Measurements from ENCODE around the gene WDR5.

WDR5 gene

GRCh38 chr9:134126373-134126772 is 9.5 kb upstream of the WDR5 start:
- no peaks in the 10 kb centered on the region for H3K36me3 Mint-ChIP-seq (ENCODE audit: low read depth)
- DNase-seq (ENCODE audit: low spot score) = no peak
- H3K27ac Mint-ChIP-seq = no peak overlapping the region
- H3K4me1 Mint-ChIP-seq (ENCODE audit: low read depth) = peaks cover 2% of the 10 kb centered on the region
- H3K9me3 Mint-ChIP-seq = no peaks in the 10 kb centered on the region
- no peaks in the 10 kb centered on the region for H3K27me3 Mint-ChIP-seq (ENCODE audit: low read depth)
- no peak overlapping the region for H3K4me3 Mint-ChIP-seq

DNA sequence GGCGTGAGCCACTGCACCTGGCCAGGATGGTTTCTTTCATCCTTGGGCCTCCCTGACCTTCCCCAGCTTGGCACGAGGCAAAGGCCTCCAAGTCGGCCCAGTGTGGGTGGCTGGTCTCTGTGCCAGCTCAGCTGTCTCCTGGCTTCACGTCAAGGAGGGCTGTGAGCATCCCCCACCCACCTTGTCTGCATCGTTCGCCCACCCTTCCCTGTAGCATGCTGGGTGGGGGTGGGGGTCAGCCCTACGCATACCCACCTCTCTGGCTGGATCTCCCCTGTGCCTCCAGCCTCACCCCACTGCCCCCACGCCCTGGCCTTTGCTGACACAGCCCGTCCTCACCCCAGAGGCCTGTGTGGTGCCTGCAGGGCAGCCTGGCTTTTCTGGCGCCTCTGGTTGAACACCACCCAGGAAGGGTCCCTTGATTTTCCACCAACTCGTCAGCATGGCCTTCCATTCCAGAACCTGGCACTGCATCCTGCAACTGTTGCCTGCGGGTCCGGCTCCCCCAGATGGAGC is 8.8 kb upstream of the WDR5 start:
- no peak overlapping the region for H3K27ac Mint-ChIP-seq
- H3K4me3 Mint-ChIP-seq = no peak overlapping the region
- peaks cover 2% of the 10 kb centered on the region for H3K4me1 Mint-ChIP-seq (ENCODE audit: low read depth)
- H3K9me3 Mint-ChIP-seq = no peaks in the 10 kb centered on the region
- H3K27me3 Mint-ChIP-seq (ENCODE audit: low read depth) = no peaks in the 10 kb centered on the region
- DNase-seq (ENCODE audit: low spot score) = no peak
- no peaks in the 10 kb centered on the region for H3K36me3 Mint-ChIP-seq (ENCODE audit: low read depth)

- H3K9me3 Mint-ChIP-seq = no peaks in the 10 kb centered on the region
- peaks cover 2% of the 10 kb centered on the region for H3K4me1 Mint-ChIP-seq (ENCODE audit: low read depth)
- H3K27ac Mint-ChIP-seq = no peak overlapping the region
- no peaks in the 10 kb centered on the region for H3K36me3 Mint-ChIP-seq (ENCODE audit: low read depth)
- no peak for DNase-seq (ENCODE audit: low spot score)
- no peak overlapping the region for H3K4me3 Mint-ChIP-seq
- no peaks in the 10 kb centered on the region for H3K27me3 Mint-ChIP-seq (ENCODE audit: low read depth)
Measured at GRCh38 chr9:134127616-134128015, 8.3 kb upstream of the WDR5 start.

- Mint-ChIP-seq H3K9me3 (no peaks in the 10 kb centered on the region), H3K36me3 (ENCODE audit: low read depth) (no peaks in the 10 kb centered on the region), H3K4me1 (ENCODE audit: low read depth) (peaks cover 3% of the 10 kb centered on the region), H3K27ac (no peak overlapping the region), H3K27me3 (ENCODE audit: low read depth) (no peaks in the 10 kb centered on the region), H3K4me3 (no peak overlapping the region)
- no peak for DNase-seq (ENCODE audit: low spot score)
Measured at GRCh38 chr9:134128727-134129679, 6.9 kb upstream of the WDR5 start.

DNA sequence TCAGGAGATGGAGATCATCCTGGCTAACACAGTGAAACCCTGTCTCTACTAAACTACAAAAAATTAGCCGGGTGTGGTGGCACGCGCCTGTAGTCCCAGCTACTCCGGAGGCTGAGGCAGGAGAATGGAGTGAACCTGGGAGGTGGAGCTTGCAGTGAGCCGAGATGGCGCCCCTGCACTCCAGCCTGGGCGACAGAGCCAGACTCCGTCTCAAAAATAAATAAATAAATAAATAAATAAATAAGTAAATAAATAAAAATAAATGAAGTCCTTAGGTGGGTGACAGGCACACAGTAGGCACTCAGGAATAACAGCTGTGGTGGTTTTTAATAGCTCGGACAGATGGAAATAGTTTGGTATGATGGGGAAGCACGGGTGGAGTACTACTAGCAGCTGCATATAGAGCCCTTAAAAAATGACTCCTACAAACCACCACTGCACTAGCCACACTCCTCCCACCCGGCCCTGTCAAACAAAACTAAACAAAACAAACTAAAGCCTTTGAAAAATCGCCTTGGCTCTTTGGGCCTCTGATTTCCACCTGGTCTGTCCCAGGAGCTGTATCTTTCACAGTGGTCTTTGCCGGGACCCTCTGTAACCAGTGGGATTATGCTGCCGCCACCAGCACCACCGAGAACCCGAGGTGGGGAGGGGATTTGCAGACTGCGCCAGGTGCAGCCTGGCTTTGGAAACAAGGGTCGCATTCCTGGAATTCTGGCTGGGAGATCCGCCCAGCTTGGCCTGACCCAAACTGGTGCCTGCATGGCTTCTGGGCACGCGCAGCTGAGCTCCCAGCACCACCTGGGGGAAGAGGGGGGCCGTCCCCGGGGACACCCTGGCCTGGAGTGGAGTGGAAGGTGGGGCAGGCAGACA is 5.1 kb upstream of the WDR5 start:
- Mint-ChIP-seq H3K4me3 (no peak overlapping the region), H3K27ac (no peak overlapping the region), H3K4me1 (ENCODE audit: low read depth) (peaks cover 12% of the 10 kb centered on the region), H3K36me3 (ENCODE audit: low read depth) (no peaks in the 10 kb centered on the region), H3K27me3 (ENCODE audit: low read depth) (no peaks in the 10 kb centered on the region), H3K9me3 (no peaks in the 10 kb centered on the region)
- no peak for DNase-seq (ENCODE audit: low spot score)

GRCh38 chr9:134131471-134132207 is 4.2 kb upstream of the WDR5 start:
- H3K4me1 Mint-ChIP-seq (ENCODE audit: low read depth) = peaks cover 12% of the 10 kb centered on the region
- no peaks in the 10 kb centered on the region for H3K9me3 Mint-ChIP-seq
- no peak for DNase-seq (ENCODE audit: low spot score)
- no peaks in the 10 kb centered on the region for H3K27me3 Mint-ChIP-seq (ENCODE audit: low read depth)
- H3K4me3 Mint-ChIP-seq = no peak overlapping the region
- no peaks in the 10 kb centered on the region for H3K36me3 Mint-ChIP-seq (ENCODE audit: low read depth)
- H3K27ac Mint-ChIP-seq = peak overlapping the region; percentile 6

GRCh38 chr9:134132208-134132870 is 3.5 kb upstream of the WDR5 start:
- no peak for DNase-seq (ENCODE audit: low spot score)

GRCh38 chr9:134134949-134135342 is 936 bp upstream of the WDR5 start:
- H3K9me3 Mint-ChIP-seq = no peaks in the 10 kb centered on the region
- no peaks in the 10 kb centered on the region for H3K27me3 Mint-ChIP-seq (ENCODE audit: low read depth)
- H3K36me3 Mint-ChIP-seq (ENCODE audit: low read depth) = peaks cover 15% of the 10 kb centered on the region
- peak overlapping the region; percentile 89 for H3K4me3 Mint-ChIP-seq
- peaks cover 29% of the 10 kb centered on the region for H3K4me1 Mint-ChIP-seq (ENCODE audit: low read depth)
- H3K27ac Mint-ChIP-seq = peak overlapping the region; percentile 62
- DNase-seq (ENCODE audit: low spot score) = no peak

More at GRCh38 chr9:134132208-134132870, 3.5 kb upstream of the WDR5 start:
- Mint-ChIP-seq H3K9me3 (no peaks in the 10 kb centered on the region), H3K4me3 (peak overlapping the region; percentile 35), H3K36me3 (ENCODE audit: low read depth) (no peaks in the 10 kb centered on the region), H3K27me3 (ENCODE audit: low read depth) (no peaks in the 10 kb centered on the region), H3K4me1 (ENCODE audit: low read depth) (peaks cover 14% of the 10 kb centered on the region), H3K27ac (no peak overlapping the region)

DNA sequence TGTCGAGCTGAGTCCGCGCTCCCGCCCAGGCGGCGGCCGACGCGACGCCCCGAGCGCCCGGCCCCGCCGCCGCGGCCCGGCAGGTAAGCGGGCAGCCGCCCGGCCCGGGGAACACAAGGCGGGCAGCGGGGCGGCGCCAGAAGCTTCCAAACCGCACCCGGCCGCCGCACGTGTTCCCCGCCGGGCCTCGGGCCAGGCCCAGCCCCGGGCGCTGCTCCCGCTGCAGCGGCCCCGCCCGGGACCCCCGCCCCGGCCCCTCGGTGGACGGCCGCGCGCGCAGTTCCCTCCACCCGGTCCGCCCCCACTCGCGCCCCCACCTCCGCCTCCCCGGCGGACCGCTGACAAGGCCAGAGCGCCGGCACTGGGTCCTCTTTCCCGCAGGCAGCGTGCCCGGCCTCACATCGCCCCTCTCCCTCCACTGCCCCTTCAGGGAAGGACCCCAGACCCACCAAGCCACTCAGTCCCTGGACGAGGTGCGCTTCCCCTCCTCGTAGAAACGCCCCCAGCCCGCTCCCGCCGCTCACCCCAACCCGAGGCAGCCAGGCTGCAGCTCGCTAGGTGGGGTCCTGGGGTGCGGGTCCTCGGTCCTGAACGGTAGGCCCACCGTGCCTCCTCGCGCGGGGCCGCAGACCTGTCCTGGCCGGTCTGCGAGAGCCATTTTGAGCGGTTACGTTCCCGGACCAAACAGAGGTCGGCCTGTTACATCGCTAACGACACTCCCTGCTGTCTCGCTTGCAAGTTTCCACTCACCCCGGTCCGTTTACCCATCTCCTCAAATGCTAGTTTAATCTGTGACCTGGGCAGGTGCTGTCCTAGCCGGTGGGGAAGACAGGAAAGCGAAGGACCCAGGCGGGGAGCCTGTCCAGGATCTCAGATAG is 475 bp downstream of the WDR5 start:
- Mint-ChIP-seq H3K9me3 (no peaks in the 10 kb centered on the region), H3K27me3 (ENCODE audit: low read depth) (no peaks in the 10 kb centered on the region), H3K36me3 (ENCODE audit: low read depth) (peaks cover 24% of the 10 kb centered on the region), H3K4me1 (ENCODE audit: low read depth) (peaks cover 29% of the 10 kb centered on the region), H3K27ac (peak overlapping the region; percentile 76), H3K4me3 (peak overlapping the region; percentile 93)
- peak; percentile 14 for DNase-seq (ENCODE audit: low spot score)

DNA sequence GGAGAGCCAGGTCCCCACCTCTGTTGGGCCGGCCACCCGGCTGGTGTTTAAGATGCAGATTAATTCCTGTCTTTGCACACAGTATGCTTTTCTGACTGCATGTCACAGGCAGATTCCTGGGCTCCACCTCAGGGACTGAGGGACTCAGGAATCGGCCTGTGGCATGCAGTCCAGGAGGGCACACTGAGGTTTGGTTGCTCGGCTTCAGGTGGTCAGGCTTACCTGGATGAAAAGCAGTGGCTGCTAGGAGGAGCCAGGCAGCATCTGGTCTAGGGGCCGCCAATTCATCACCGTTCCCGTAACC is 1.1 kb downstream of the WDR5 start:
- DNase-seq (ENCODE audit: low spot score) = no peak
- Mint-ChIP-seq H3K36me3 (ENCODE audit: low read depth) (peaks cover 30% of the 10 kb centered on the region), H3K27ac (peak overlapping the region; percentile 76), H3K4me3 (peak overlapping the region; percentile 93), H3K27me3 (ENCODE audit: low read depth) (no peaks in the 10 kb centered on the region), H3K9me3 (no peaks in the 10 kb centered on the region), H3K4me1 (ENCODE audit: low read depth) (peaks cover 29% of the 10 kb centered on the region)

- peaks cover 39% of the 10 kb centered on the region for H3K36me3 Mint-ChIP-seq (ENCODE audit: low read depth)
- H3K4me3 Mint-ChIP-seq = peak overlapping the region; percentile 52
- H3K9me3 Mint-ChIP-seq = no peaks in the 10 kb centered on the region
- no peaks in the 10 kb centered on the region for H3K27me3 Mint-ChIP-seq (ENCODE audit: low read depth)
- peaks cover 29% of the 10 kb centered on the region for H3K4me1 Mint-ChIP-seq (ENCODE audit: low read depth)
- H3K27ac Mint-ChIP-seq = peak overlapping the region; percentile 6
- no peak for DNase-seq (ENCODE audit: low spot score)
Measured at GRCh38 chr9:134138292-134138691, 2.4 kb downstream of the WDR5 start.

DNA sequence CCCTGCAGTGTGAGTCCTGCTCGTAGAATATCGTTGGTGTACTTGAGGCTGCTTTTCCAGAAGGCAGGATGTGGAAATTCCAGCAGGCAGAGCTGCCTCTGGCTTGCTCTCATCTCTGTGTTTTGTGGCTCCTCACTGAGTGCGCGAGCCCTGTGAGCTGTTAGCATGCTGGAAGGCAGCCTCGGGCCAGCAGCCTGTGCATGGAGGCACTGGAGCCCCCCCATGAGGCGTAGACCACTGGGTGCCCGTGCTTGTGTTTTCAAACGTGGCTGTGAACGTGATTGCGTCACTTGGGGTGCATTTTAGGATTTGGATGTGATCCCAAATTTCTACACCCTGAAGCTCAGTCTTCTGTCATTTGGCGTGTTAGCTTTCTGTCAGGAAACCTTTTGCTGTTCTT is 3.2 kb downstream of the WDR5 start:
- Mint-ChIP-seq H3K4me1 (ENCODE audit: low read depth) (peaks cover 26% of the 10 kb centered on the region), H3K27me3 (ENCODE audit: low read depth) (no peaks in the 10 kb centered on the region), H3K9me3 (no peaks in the 10 kb centered on the region), H3K36me3 (ENCODE audit: low read depth) (peaks cover 39% of the 10 kb centered on the region), H3K27ac (no peak overlapping the region), H3K4me3 (no peak overlapping the region)
- DNase-seq (ENCODE audit: low spot score) = no peak
